ENCODE data around the gene DOLPP1. TPM values are rescaled to one million over a fixed set of nuclear protein-coding genes. Genes with fewer than 3 reads are reported as not detected.

The DOLPP1 gene
- total RNA-seq, 2 donors from 2014 or later = 2.9 to 7.9 TPM

GRCh38 chr9:129139233-129139992 lies 58.5 kb downstream of the DOLPP1 start:
- TF ChIP-seq, protein P1, sequence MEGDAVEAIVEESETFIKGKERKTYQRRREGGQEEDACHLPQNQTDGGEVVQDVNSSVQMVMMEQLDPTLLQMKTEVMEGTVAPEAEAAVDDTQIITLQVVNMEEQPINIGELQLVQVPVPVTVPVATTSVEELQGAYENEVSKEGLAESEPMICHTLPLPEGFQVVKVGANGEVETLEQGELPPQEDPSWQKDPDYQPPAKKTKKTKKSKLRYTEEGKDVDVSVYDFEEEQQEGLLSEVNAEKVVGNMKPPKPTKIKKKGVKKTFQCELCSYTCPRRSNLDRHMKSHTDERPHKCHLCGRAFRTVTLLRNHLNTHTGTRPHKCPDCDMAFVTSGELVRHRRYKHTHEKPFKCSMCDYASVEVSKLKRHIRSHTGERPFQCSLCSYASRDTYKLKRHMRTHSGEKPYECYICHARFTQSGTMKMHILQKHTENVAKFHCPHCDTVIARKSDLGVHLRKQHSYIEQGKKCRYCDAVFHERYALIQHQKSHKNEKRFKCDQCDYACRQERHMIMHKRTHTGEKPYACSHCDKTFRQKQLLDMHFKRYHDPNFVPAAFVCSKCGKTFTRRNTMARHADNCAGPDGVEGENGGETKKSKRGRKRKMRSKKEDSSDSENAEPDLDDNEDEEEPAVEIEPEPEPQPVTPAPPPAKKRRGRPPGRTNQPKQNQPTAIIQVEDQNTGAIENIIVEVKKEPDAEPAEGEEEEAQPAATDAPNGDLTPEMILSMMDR (IDR thresholded peaks at IDR 0.05) = peak; percentile 86 to 98 (median 96)
- TF ChIP-seq POLR2A (IDR thresholded peaks at IDR 0.05) = no peak
- H3K27ac ChIP-seq = peak overlapping the region; percentile 97 to 100 (median 100)
- ATAC-seq (peak; percentile 69), DNase-seq (peak; percentile 81 to 88 (median 84))
- H3K27me3 ChIP-seq = no peaks in the 10 kb centered on the region
- peaks cover 0 to 3% of the 10 kb centered on the region in 2 donors for H3K36me3 ChIP-seq (replicated peaks in 1 of 2; ENCODE audit: insufficient read depth in 1 of 2, low read depth in 2 of 2)
- intact Hi-C loops (cut with DNase I) = loop anchor here (10.0 kb wide), 1 partner anchor 645 kb away; no protein-coding TSS in a partner anchor
- H3K4me1 ChIP-seq = peaks cover 61% of the 10 kb centered on the region
- no peaks in the 10 kb centered on the region for H3K9me3 ChIP-seq
- WGBS, 2 donors = 0 to 10% methylated on average over 8 to 13 of the region's 13 CpGs
- H3K4me3 ChIP-seq = no peak overlapping the region

- Histone ChIP-seq H3K4me3 (no peak overlapping the region), H3K36me3 (replicated peaks in 1 of 2; ENCODE audit: insufficient read depth in 1 of 2, low read depth in 2 of 2) (peaks cover 0 to 3% of the 10 kb centered on the region in 2 donors), H3K27ac (peak overlapping the region; percentile 97 to 100 (median 100)), H3K4me1 (peaks cover 61% of the 10 kb centered on the region), H3K9me3 (no peaks in the 10 kb centered on the region), H3K27me3 (no peaks in the 10 kb centered on the region)
- TF ChIP-seq POLR2A (IDR thresholded peaks at IDR 0.05) = peak; percentile 31 to 87 (median 80)
- TF ChIP-seq, protein P1 (IDR thresholded peaks at IDR 0.05) = peak in 1 of 7 experiments; percentile 0
- DNase-seq (peak; percentile 84 to 96 (median 92)), ATAC-seq (peak; percentile 82)
- WGBS, 2 donors = 3 to 9% methylated on average over 11 of the region's 11 CpGs
- intact Hi-C loops (cut with DNase I) = loop anchor here (10.0 kb wide), 1 partner anchor 645 kb away; no protein-coding TSS in a partner anchor
Measured at GRCh38 chr9:129139993-129140396, 59.1 kb downstream of the DOLPP1 start.

Other genes starting within 250 kb of the DOLPP1 start
- 1 to 10 TPM; 2.6 to 4.3 TPM for gene KYAT1, start 199.2 kb upstream of the DOLPP1 start, total RNA-seq
- 10 to 100 TPM; 21.0 to 23.7 TPM for gene LRRC8A, start 199.0 kb upstream of the DOLPP1 start, total RNA-seq
- 10 to 100 TPM; 48.8 to 65.3 TPM for gene PHYHD1, start 160.1 kb upstream of the DOLPP1 start, total RNA-seq
- 10 to 100 TPM in 1 of 2 donors, 1 to 10 TPM in 1; 8.0 to 12.2 TPM for gene DOLK, start 133.5 kb upstream of the DOLPP1 start, total RNA-seq
- 10 to 100 TPM; 15.2 to 18.9 TPM for gene NUP188, start 133.4 kb upstream of the DOLPP1 start, total RNA-seq
- 100 to 1,000 TPM; 104 to 108 TPM for gene SH3GLB2, start 52.8 kb upstream of the DOLPP1 start, total RNA-seq
- 10 to 100 TPM; 11.9 to 36.6 TPM for gene MIGA2, start 44.5 kb upstream of the DOLPP1 start, total RNA-seq
- gene CRAT, start 29.7 kb downstream of the DOLPP1 start, total RNA-seq = 100 to 1,000 TPM in 1 of 2 donors, 10 to 100 TPM in 1; 84.8 to 112 TPM
- 10 to 100 TPM; 32.7 to 52.1 TPM for gene PTPA, start 30.3 kb downstream of the DOLPP1 start, total RNA-seq
- 1 to 10 TPM; 3.0 to 4.4 TPM for gene IER5L, start 97.2 kb downstream of the DOLPP1 start, total RNA-seq